MCF 10A (cell line): ENCODE data around the gene RNF111. TPM values are rescaled to one million over a fixed set of nuclear protein-coding genes. Genes with fewer than 3 reads are reported as not detected.

Experiments
- BruUV-seq: library from RNA; stranded (reverse); fragments of 400-500 nt; replicated peaks from 2 replicates; lab custom pipeline; 2021; lab: Mats Ljungman, UMichigan
- CTCF ChIA-PET: fragments of 300-600 bp; sonication (Branson Sonifier 250); formaldehyde crosslinking; extraction: SDS; loops from one replicate; lab custom pipeline; 2021; ENCODE audit warnings: antibody characterized with exemption, inconsistent platforms; lab: Yijun Ruan, JAX
- POLR2A ChIA-PET: fragments of 300-600, 350-650 bp; sonication (Branson Sonifier 250); formaldehyde crosslinking; extraction: SDS; loops from one replicate; lab custom pipeline; 2020; ENCODE audit warnings: antibody characterized with exemption, inconsistent platforms; lab: Yijun Ruan, JAX
- DNase-seq: peaks from one replicate; pipeline ENCODE4 v3.0.0-alpha.2; 2018; ENCODE audit not compliant: unreplicated experiment
- H3K27ac Mint-ChIP-seq: one replicate; pipeline ENCODE4 v1.8.0; 2022; ENCODE audit warnings: mild to moderate bottlenecking, low read depth, mixed read lengths; ENCODE audit not compliant: unreplicated experiment
- H3K27me3 Mint-ChIP-seq: one replicate; pipeline ENCODE4 v1.8.0; 2022; ENCODE audit warnings: mixed read lengths; ENCODE audit not compliant: insufficient read depth, unreplicated experiment
- H3K36me3 Mint-ChIP-seq: one replicate; pipeline ENCODE4 v1.8.0; 2022; ENCODE audit warnings: mild to moderate bottlenecking, moderate library complexity, mixed read lengths; ENCODE audit not compliant: insufficient read depth, unreplicated experiment
- H3K4me1 Mint-ChIP-seq: one replicate; pipeline ENCODE4 v1.8.0; 2022; ENCODE audit warnings: mixed read lengths; ENCODE audit not compliant: insufficient read depth, unreplicated experiment
- H3K4me3 Mint-ChIP-seq: one replicate; pipeline ENCODE4 v1.8.0; 2022; ENCODE audit warnings: mild to moderate bottlenecking, moderate library complexity, mixed read lengths; ENCODE audit not compliant: unreplicated experiment
- H3K9me3 Mint-ChIP-seq: one replicate; pipeline ENCODE4 v1.8.0; 2022; ENCODE audit warnings: mixed read lengths; ENCODE audit not compliant: unreplicated experiment
- intact Hi-C: fragments of 100-400 bp; cut with micrococcal nuclease; formaldehyde crosslinking; loops from 2 replicates; pipeline ENCODE4 v1.14.1; 2022
- total RNA-seq: library from RNA; stranded (reverse); gene quantifications from 2 replicates; pipeline ENCODE4 v1.2.3, GENCODE V29; 2022
- TF ChIP-seq, protein P1 (sequence below): fragments of 200-600 bp; IDR thresholded peaks from one replicate; pipeline ENCODE4 v1.8.0; 2022; ENCODE audit warnings: antibody characterized with exemption, mild to moderate bottlenecking; ENCODE audit not compliant: unreplicated experiment

RNF111 gene
- total RNA-seq, 1 experiment from 2014 or later = 29.2 TPM

DNA sequence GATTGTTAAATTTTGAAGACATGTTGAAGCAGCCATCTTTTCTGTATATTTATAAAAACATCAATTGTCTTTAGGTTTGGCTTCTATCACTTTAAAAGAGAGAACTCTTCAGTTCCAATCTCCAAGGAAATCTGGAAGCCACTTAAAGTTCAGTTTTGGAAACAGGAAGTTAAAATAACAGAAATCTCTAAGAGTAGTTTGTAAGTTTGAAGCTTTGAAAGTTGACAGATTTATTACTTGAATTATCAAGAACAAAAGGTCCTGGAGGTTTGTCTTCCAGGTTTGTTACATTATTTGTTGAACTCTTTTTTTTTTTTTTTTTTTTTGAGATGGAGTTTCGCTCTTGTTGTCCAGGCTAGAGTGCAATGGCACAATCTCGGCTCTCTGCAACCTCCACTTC lies 30.0 kb downstream of the RNF111 start:
- DNase-seq = no peak
- BruUV-seq = no TSS peak
- H3K27ac Mint-ChIP-seq = no peak overlapping the region
- H3K36me3 Mint-ChIP-seq = peaks cover 20% of the 10 kb centered on the region
- no peaks in the 10 kb centered on the region for H3K9me3 Mint-ChIP-seq
- POLR2A ChIA-PET = interaction anchor here (0.7 to 0.8 kb wide), 2 partner anchors 9 to 602 kb away, joined by 3 read pairs; no protein-coding TSS in a partner anchor
- TF ChIP-seq, protein P1, sequence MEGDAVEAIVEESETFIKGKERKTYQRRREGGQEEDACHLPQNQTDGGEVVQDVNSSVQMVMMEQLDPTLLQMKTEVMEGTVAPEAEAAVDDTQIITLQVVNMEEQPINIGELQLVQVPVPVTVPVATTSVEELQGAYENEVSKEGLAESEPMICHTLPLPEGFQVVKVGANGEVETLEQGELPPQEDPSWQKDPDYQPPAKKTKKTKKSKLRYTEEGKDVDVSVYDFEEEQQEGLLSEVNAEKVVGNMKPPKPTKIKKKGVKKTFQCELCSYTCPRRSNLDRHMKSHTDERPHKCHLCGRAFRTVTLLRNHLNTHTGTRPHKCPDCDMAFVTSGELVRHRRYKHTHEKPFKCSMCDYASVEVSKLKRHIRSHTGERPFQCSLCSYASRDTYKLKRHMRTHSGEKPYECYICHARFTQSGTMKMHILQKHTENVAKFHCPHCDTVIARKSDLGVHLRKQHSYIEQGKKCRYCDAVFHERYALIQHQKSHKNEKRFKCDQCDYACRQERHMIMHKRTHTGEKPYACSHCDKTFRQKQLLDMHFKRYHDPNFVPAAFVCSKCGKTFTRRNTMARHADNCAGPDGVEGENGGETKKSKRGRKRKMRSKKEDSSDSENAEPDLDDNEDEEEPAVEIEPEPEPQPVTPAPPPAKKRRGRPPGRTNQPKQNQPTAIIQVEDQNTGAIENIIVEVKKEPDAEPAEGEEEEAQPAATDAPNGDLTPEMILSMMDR = no peak
- no peak overlapping the region for H3K4me3 Mint-ChIP-seq
- no peaks in the 10 kb centered on the region for H3K27me3 Mint-ChIP-seq
- CTCF ChIA-PET = no interaction called here
- peaks cover 5% of the 10 kb centered on the region for H3K4me1 Mint-ChIP-seq
- intact Hi-C loops = no loop called here

DNA sequence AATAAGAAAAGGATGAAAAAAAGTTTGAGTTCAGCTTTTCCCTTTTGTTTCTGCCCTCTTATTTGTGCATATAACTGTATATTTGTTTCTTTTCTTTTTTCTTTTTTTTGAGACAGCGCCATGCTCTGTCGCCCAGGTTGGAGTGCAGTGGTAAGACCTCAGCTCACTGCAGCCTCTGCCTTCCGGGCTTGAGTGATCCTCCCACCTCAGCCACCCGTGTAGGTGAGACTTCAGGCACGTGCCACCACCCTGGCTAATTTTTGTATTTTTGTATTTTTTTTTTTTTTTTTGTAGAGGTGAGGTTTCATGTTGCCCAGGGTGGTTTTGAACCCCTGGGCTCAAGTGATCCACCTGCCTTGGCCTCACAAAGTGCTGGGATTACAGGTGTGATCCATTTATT lies 31.4 kb downstream of the RNF111 start:
- H3K27ac Mint-ChIP-seq = no peak overlapping the region
- H3K9me3 Mint-ChIP-seq = no peaks in the 10 kb centered on the region
- BruUV-seq = no TSS peak
- TF ChIP-seq, protein P1 = no peak
- peaks cover 5% of the 10 kb centered on the region for H3K4me1 Mint-ChIP-seq
- peaks cover 22% of the 10 kb centered on the region for H3K36me3 Mint-ChIP-seq
- H3K4me3 Mint-ChIP-seq = no peak overlapping the region
- intact Hi-C loops = no loop called here
- POLR2A ChIA-PET = interaction anchor here (0.6 to 1.1 kb wide), 2 partner anchors 14 to 31 kb away, joined by 3 read pairs; no protein-coding TSS in a partner anchor
- CTCF ChIA-PET = interaction anchor here (0.6 kb wide), 1 partner anchor 39 kb away, joined by 3 read pairs; no protein-coding TSS in a partner anchor
- DNase-seq = no peak
- H3K27me3 Mint-ChIP-seq = no peaks in the 10 kb centered on the region

DNA sequence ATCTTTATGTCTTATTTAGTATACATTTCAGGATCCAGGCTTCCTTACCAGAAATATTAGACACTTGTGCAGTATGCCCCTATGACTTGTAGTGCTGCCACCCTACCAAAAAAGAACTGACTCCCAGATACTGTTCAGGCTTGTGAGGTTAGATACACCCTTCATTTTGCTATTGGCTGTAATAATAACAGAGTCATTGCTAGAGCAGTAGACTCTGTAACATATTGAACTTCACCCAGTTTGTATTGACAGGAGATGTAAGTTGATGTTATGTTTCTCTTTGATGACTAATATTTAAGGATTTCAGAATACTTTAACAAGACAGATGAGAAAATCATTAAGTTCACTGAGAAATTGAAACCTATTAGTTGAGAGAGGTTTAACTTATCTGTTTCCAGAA lies 32.9 kb downstream of the RNF111 start:
- H3K27ac Mint-ChIP-seq = no peak overlapping the region
- POLR2A ChIA-PET = no interaction called here
- H3K27me3 Mint-ChIP-seq = no peaks in the 10 kb centered on the region
- CTCF ChIA-PET = no interaction called here
- H3K4me3 Mint-ChIP-seq = no peak overlapping the region
- peaks cover 5% of the 10 kb centered on the region for H3K4me1 Mint-ChIP-seq
- intact Hi-C loops = no loop called here
- TF ChIP-seq, protein P1 = no peak
- no peaks in the 10 kb centered on the region for H3K9me3 Mint-ChIP-seq
- peaks cover 28% of the 10 kb centered on the region for H3K36me3 Mint-ChIP-seq
- no TSS peak for BruUV-seq
- DNase-seq = no peak

DNA sequence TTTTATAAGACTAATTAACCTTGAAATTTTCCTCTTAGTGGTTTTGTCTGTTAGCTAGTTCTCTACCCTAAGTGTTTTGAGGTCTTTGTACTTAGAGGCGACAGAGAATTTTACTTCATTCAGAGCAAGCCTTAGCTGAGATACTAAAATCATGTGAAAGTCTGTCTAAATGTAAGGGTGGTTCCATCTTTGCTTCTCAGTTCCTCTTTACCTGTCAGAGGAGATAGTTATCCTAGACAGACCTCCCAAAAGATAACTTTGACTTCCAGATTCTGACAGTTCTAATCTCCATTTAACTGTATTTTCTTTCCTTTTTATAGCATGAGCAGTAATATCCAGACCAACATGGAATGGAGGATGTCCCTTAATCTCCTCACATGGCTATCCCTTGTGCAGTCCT lies 34.7 kb downstream of the RNF111 start:
- peaks cover 17% of the 10 kb centered on the region for H3K36me3 Mint-ChIP-seq
- CTCF ChIA-PET = no interaction called here
- POLR2A ChIA-PET = no interaction called here

More for the DNA sequence above, 34.7 kb downstream of the RNF111 start:
- TF ChIP-seq, protein P1 = no peak
- intact Hi-C loops = no loop called here
- Mint-ChIP-seq H3K4me1 (peaks cover 5% of the 10 kb centered on the region), H3K27me3 (no peaks in the 10 kb centered on the region), H3K27ac (peak overlapping the region; percentile 49), H3K4me3 (no peak overlapping the region), H3K9me3 (no peaks in the 10 kb centered on the region)
- BruUV-seq = no TSS peak
- no peak for DNase-seq
